ENCODE data around the gene MAGEL2.

DNA sequence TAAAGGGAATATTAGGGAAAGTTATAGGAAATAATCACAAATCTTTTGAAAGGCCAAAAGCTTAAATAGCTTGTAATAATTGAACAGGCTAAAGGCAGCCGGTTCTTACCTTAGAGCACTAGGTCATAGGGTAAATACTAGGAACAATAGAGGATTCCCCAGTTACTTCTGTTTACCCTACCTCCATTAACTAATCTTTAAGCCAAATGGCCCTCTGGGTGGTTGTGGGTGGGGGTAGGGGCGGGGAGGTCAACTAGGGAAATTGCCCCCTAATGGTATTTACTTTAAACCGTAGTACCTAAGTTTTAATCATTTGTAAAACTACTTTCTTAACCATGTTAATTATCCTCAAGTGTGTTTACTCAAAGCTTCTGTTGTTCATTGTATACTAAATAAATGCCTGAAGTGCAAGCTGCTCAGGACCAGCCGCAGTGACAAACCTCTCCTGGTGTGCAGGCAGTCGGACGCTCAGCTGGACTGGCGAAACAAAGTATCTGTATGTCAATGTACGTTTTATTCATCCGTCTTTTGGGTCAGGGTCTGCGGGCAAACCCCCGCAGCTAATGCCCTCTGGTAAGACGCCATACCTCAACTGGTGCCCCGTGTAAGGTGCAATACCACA lies 18.9 kb downstream of the MAGEL2 start:
- TF ChIP-seq, protein P1, sequence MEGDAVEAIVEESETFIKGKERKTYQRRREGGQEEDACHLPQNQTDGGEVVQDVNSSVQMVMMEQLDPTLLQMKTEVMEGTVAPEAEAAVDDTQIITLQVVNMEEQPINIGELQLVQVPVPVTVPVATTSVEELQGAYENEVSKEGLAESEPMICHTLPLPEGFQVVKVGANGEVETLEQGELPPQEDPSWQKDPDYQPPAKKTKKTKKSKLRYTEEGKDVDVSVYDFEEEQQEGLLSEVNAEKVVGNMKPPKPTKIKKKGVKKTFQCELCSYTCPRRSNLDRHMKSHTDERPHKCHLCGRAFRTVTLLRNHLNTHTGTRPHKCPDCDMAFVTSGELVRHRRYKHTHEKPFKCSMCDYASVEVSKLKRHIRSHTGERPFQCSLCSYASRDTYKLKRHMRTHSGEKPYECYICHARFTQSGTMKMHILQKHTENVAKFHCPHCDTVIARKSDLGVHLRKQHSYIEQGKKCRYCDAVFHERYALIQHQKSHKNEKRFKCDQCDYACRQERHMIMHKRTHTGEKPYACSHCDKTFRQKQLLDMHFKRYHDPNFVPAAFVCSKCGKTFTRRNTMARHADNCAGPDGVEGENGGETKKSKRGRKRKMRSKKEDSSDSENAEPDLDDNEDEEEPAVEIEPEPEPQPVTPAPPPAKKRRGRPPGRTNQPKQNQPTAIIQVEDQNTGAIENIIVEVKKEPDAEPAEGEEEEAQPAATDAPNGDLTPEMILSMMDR (IDR thresholded peaks at IDR 0.05; ENCODE audit: poor library complexity, severe bottlenecking): no peak
- TF ChIP-seq EZH2 (IDR thresholded peaks at IDR 0.05; ENCODE audit: borderline replicate concordance, insufficient read depth, low read length, poor library complexity, severe bottlenecking): no peak

Measured in neural cell (in vitro differentiated cells).